ENCODE results near the gene SRGAP2. TPM values are rescaled to one million over a fixed set of nuclear protein-coding genes. Genes with fewer than 3 reads are reported as not detected.
"Not testable (repeated sequence)": the region's sequence is repeated elsewhere in the genome, so short reads cannot be mapped to it uniquely, and the experiment has no call there.

The SRGAP2 gene
- total and polyA plus RNA-seq, 9 of the 15 experiments (the other 6 are each of a cell fraction or from before 2014, with no cell fraction given): 4.1 to 50.7 (median 15.6) TPM

- ATAC-seq; FAIRE-seq; CTCF ChIA-PET (ENCODE audit: low intra/inter-chr PET ratio): not testable (repeated sequence)
These were observed 33.5 kb upstream of the SRGAP2 start for GRCh38 chr1:206169794-206170193.

GRCh38 chr1:206173110-206173719, 30.1 kb upstream of the SRGAP2 start:
- intact Hi-C loops (cut with micrococcal nuclease); FAIRE-seq; H3K4me1 ChIP-seq (replicated peaks in 1 of 2; ENCODE audit: control insufficient read depth in 2 of 2, insufficient read depth in 2 of 2, low read length in 2 of 2); H3K27me3 ChIP-seq (ENCODE audit: control insufficient read depth in 2 of 2, insufficient read depth in 2 of 2, low read length in 2 of 2); H3K4me2 ChIP-seq (ENCODE audit: insufficient read depth, low read length); POLR2A ChIA-PET; H4K20me1 ChIP-seq (replicated peaks; ENCODE audit: control insufficient read depth, insufficient read depth, low read length); H2AFZ ChIP-seq (ENCODE audit: low read depth, low read length); CTCF ChIA-PET (ENCODE audit: low intra/inter-chr PET ratio); H3K9me1 ChIP-seq (ENCODE audit: control insufficient read depth, insufficient read depth, low read length); H3K36me3 ChIP-seq (ENCODE audit: control insufficient read depth, insufficient read depth, low read length); H3K9me3 ChIP-seq (replicated peaks; ENCODE audit: control insufficient read depth, insufficient read depth, low read depth, low read length); BruUV-seq (replicated peaks); DNase-seq (ENCODE audit: extremely low read depth in 1 of 4, low spot score in 3 of 4); H3K79me2 ChIP-seq (ENCODE audit: control insufficient read depth, insufficient read depth, low read length); H3K27ac ChIP-seq (ENCODE audit: extremely low read depth, low read depth, low read length); ATAC-seq; H3K9ac ChIP-seq (ENCODE audit: insufficient read depth in 1 of 2, low read depth in 2 of 2, low read length in 2 of 2); H3K4me3 ChIP-seq: not testable (repeated sequence)
- in situ Hi-C loops (cut with MboI): loop anchor here (25.0 kb wide), 1 partner anchor 414 kb away; no protein-coding TSS in a partner anchor
- 83% methylated on average over 1 of the region's 2 CpGs for WGBS (ENCODE audit: insufficient coverage, low coverage, missing lambda C conversion rate)

More at GRCh38 chr1:206169794-206170193, 33.5 kb upstream of the SRGAP2 start:
- H3K4me3 ChIP-seq; H4K20me1 ChIP-seq (replicated peaks; ENCODE audit: control insufficient read depth, insufficient read depth, low read length); intact Hi-C loops (cut with micrococcal nuclease); H3K27ac ChIP-seq (ENCODE audit: extremely low read depth, low read depth, low read length); H3K4me1 ChIP-seq (replicated peaks in 1 of 2; ENCODE audit: control insufficient read depth in 2 of 2, insufficient read depth in 2 of 2, low read length in 2 of 2); H3K9me1 ChIP-seq (ENCODE audit: control insufficient read depth, insufficient read depth, low read length); H3K9ac ChIP-seq (ENCODE audit: insufficient read depth in 1 of 2, low read depth in 2 of 2, low read length in 2 of 2); H3K27me3 ChIP-seq (ENCODE audit: control insufficient read depth in 2 of 2, insufficient read depth in 2 of 2, low read length in 2 of 2); H3K4me2 ChIP-seq (ENCODE audit: insufficient read depth, low read length); BruUV-seq (replicated peaks); H3K36me3 ChIP-seq (ENCODE audit: control insufficient read depth, insufficient read depth, low read length); DNase-seq (ENCODE audit: extremely low read depth in 1 of 4, low spot score in 3 of 4); H3K79me2 ChIP-seq (ENCODE audit: control insufficient read depth, insufficient read depth, low read length); H3K9me3 ChIP-seq (replicated peaks; ENCODE audit: control insufficient read depth, insufficient read depth, low read depth, low read length); POLR2A ChIA-PET; H2AFZ ChIP-seq (ENCODE audit: low read depth, low read length): not testable (repeated sequence)
- 63% methylated on average over 1 of the region's 3 CpGs for WGBS (ENCODE audit: insufficient coverage, low coverage, missing lambda C conversion rate)
- in situ Hi-C loops (cut with MboI): loop anchor here (10.0 to 25.0 kb wide), 2 partner anchors 285 to 418 kb away; no protein-coding TSS in a partner anchor
